NCI-H526 treated with DMSO at 0.1 percent for 48 hours (cell line): ENCODE data around the gene CCNK.

ENCODE experiments used
- DNase-seq: peaks from one replicate; lab custom pipeline; 2025; lab: John Stamatoyannopoulos, UW

Gene CCNK

GRCh38 chr14:99552021-99552553 lies 70.9 kb downstream of the CCNK start:
- no peak for DNase-seq

GRCh38 chr14:99552572-99553216 lies 71.5 kb downstream of the CCNK start:
- DNase-seq: no peak

- DNase-seq: no peak
Observed at GRCh38 chr14:99554184-99554583, 73.0 kb downstream of the CCNK start.

- no peak for DNase-seq
Observed at GRCh38 chr14:99554757-99555531, 73.7 kb downstream of the CCNK start.

- no peak for DNase-seq
Observed at GRCh38 chr14:99556134-99556791, 75.1 kb downstream of the CCNK start.

- no peak for DNase-seq
Observed at GRCh38 chr14:99559286-99559990, 78.2 kb downstream of the CCNK start.

- no peak for DNase-seq
Observed at GRCh38 chr14:99560403-99560802, 79.2 kb downstream of the CCNK start.

GRCh38 chr14:99560922-99561683 lies 79.9 kb downstream of the CCNK start:
- no peak for DNase-seq

- DNase-seq: no peak
Observed at GRCh38 chr14:99561864-99562263, 80.7 kb downstream of the CCNK start.
